HG03039 (cell line): ENCODE measurements around the gene GPC5.
"Not testable (repeated sequence)": the region's sequence is repeated elsewhere in the genome, so short reads cannot be mapped to it uniquely, and the experiment has no call there.

Experiments
- ATAC-seq: cut with Tn5 transposase; IDR thresholded peaks from one replicate; pipeline ENCODE4 v1.9.1; 2021; ENCODE audit warnings: mild to moderate bottlenecking, moderate library complexity; ENCODE audit not compliant: unreplicated experiment

The GPC5 gene

GRCh38 chr13:91817250-91817649 lies 418.8 kb downstream of the GPC5 start:
- no peak for ATAC-seq

- no peak for ATAC-seq
Observed at GRCh38 chr13:91824416-91824815, 426.0 kb downstream of the GPC5 start.

GRCh38 chr13:91825516-91825915 lies 427.1 kb downstream of the GPC5 start:
- no peak for ATAC-seq

GRCh38 chr13:91836553-91836952 lies 438.1 kb downstream of the GPC5 start:
- no peak for ATAC-seq

- no peak for ATAC-seq
Observed at GRCh38 chr13:91845612-91846011, 447.2 kb downstream of the GPC5 start.

- no peak for ATAC-seq
Observed at GRCh38 chr13:91863699-91864098, 465.3 kb downstream of the GPC5 start.

GRCh38 chr13:91868351-91868750 lies 469.9 kb downstream of the GPC5 start:
- ATAC-seq, result no peak

- ATAC-seq, result no peak
Observed at GRCh38 chr13:91878491-91878890, 480.1 kb downstream of the GPC5 start.

- ATAC-seq, result no peak
Observed at GRCh38 chr13:91879360-91879759, 480.9 kb downstream of the GPC5 start.

- ATAC-seq, result no peak
Observed at GRCh38 chr13:91882918-91883317, 484.5 kb downstream of the GPC5 start.

GRCh38 chr13:91889641-91890040 lies 491.2 kb downstream of the GPC5 start:
- no peak for ATAC-seq

- no peak for ATAC-seq
Observed at GRCh38 chr13:91891141-91891540, 492.7 kb downstream of the GPC5 start.

- ATAC-seq, result no peak
Observed at GRCh38 chr13:91893040-91893439, 494.6 kb downstream of the GPC5 start.

- no peak for ATAC-seq
Observed at GRCh38 chr13:91894316-91894715, 495.9 kb downstream of the GPC5 start.

- ATAC-seq, result no peak
Observed at GRCh38 chr13:91896547-91896946, 498.1 kb downstream of the GPC5 start.

GRCh38 chr13:91898986-91899385 lies 500.6 kb downstream of the GPC5 start:
- not testable (repeated sequence) for ATAC-seq

GRCh38 chr13:91902291-91902690 lies 503.9 kb downstream of the GPC5 start:
- no peak for ATAC-seq

- ATAC-seq, result peak; percentile 80
Observed at GRCh38 chr13:91904005-91904404, 505.6 kb downstream of the GPC5 start.

- peak; percentile 70 for ATAC-seq
Observed at GRCh38 chr13:91904597-91904996, 506.2 kb downstream of the GPC5 start.

GRCh38 chr13:91907398-91907797 lies 509.0 kb downstream of the GPC5 start:
- no peak for ATAC-seq

GRCh38 chr13:91909617-91910016 lies 511.2 kb downstream of the GPC5 start:
- no peak for ATAC-seq

- ATAC-seq, result no peak
Observed at GRCh38 chr13:91922969-91923592, 524.7 kb downstream of the GPC5 start.

GRCh38 chr13:91930687-91931086 lies 532.3 kb downstream of the GPC5 start:
- ATAC-seq, result no peak
